Psoas muscle (tissue), 8 donors: ENCODE data around the gene GTF2F2. TPM values are rescaled to one million over a fixed set of nuclear protein-coding genes. Genes with fewer than 3 reads are reported as not detected.

Source experiments
- ATAC-seq, 4 donors: fragments of 200-7000 bp; cut with Tn5 transposase; one replicate each; pipeline ENCODE4 v1.9.1; 2020; ENCODE audit warnings: moderate library complexity in 3 of 4, mild to moderate bottlenecking in 2 of 4
- DNase-seq, 2 donors: peaks; one replicate each; pipeline ENCODE4 v3.0.0-alpha.2; 2020
- H3K27ac ChIP-seq: fragments of 200-600 bp; one replicate; pipeline ENCODE4 v1.8.0; 2022
- H3K27me3 ChIP-seq, 3 donors: fragments of 200-600 bp in 1 of 3; one replicate each; pipeline versions ENCODE4 v1.6.1 to v1.8.0; 2013 to 2022; ENCODE audit warnings: low read length in 2 of 3, mild to moderate bottlenecking in 2 of 3, moderate library complexity in 1 of 3; ENCODE audit not compliant: insufficient read depth in 3 of 3
- H3K36me3 ChIP-seq, 2 donors: fragments of 200-600 bp in 1 of 2; one replicate each; pipeline versions ENCODE4 v1.6.1 to v1.8.0; 2013 to 2022; ENCODE audit warnings: low read depth in 1 of 2, mild to moderate bottlenecking in 1 of 2, moderate library complexity in 1 of 2; ENCODE audit not compliant: insufficient read depth in 1 of 2
- H3K4me1 ChIP-seq: fragments of 200-600 bp; one replicate; pipeline ENCODE4 v1.8.0; 2022
- H3K4me3 ChIP-seq: fragments of 200-600 bp; one replicate; pipeline ENCODE4 v1.8.0; 2022; ENCODE audit warnings: mild to moderate bottlenecking
- H3K9me3 ChIP-seq: fragments of 200-600 bp; one replicate; pipeline ENCODE4 v1.8.0; 2022
- CTCF ChIP-seq: fragments of 200-600 bp; IDR thresholded peaks from one replicate; pipeline ENCODE4 v1.8.0; 2022; ENCODE audit warnings: antibody characterized with exemption
- WGBS, 3 donors: extraction: QIAGEN DNeasy Blood & Tissue Kit; methylation state at CpG; one replicate each; pipeline versions ENCODE4 v1.1.6 to v1.1.7; 2013; 5-methylcytosine and 5-hydroxymethylcytosine counted together
- intact Hi-C, 2 donors: fragments of 100-400 bp; cut with DNase I; formaldehyde crosslinking; loops; one replicate each; pipeline versions ENCODE4 v1.11.0 to v1.14.2; 2022
- polyA plus RNA-seq, 3 donors: library from polyadenylated mRNA; stranded (reverse); fragments of 200-250 nt; gene quantifications; one replicate each; pipeline ENCODE4 v1.2.3, GENCODE V29; 2013
- total RNA-seq, 4 donors: library from RNA; stranded (reverse); fragmentation: NEBNext Ultra II Directional in 2 of 4; extraction: Animal tissue kit (Norgen Biotek cat#: 25700) in 2 of 4; gene quantifications; one replicate each; pipeline versions ENCODE4 v1.2.1 to v1.2.4, GENCODE V29; 2021 to 2023
- donor health status: healthy with polysubstance abuse.
- donor health status: DM: no; HTN: no; CAD: no; lungs with moderate emphysema.
- donor health status: Bipolar disorder and iron deficiency.
- donor health status: healthy.
- donor health status: DM: yes; HTN: yes; CAD: no.
- donor health status: DM: no; HTN: no; CAD: no.
- donor health status: DM: no; HTN: no; CAD: no.
- donor health status: DM: yes; HTN: yes; CAD: no.

Gene GTF2F2
- total and polyA plus RNA-seq, 7 donors = 12.9 to 23.5 (median 19.2) TPM

- Histone ChIP-seq H3K9me3 (no peaks in the 10 kb centered on the region), H3K36me3 (peaks cover 15 to 32% of the 10 kb centered on the region in 2 donors), H3K27me3 (no peaks in the 10 kb centered on the region), H3K27ac (peak overlapping the region; percentile 61), H3K4me1 (peaks cover 68% of the 10 kb centered on the region), H3K4me3 (no peak overlapping the region)
- no peak for DNase-seq
- intact Hi-C loops = no loop called here
- ATAC-seq = no peak
- WGBS, 3 donors = 56 to 83% (median 59%) methylated on average over 3 of the region's 3 CpGs
- TF ChIP-seq CTCF = no peak
These were observed 211.4 kb downstream of the GTF2F2 start for GRCh38 chr13:45331692-45332035.

GRCh38 chr13:45332036-45332830 is 211.9 kb downstream of the GTF2F2 start:
- Histone ChIP-seq H3K36me3 (peaks cover 15 to 38% of the 10 kb centered on the region in 2 donors), H3K9me3 (no peaks in the 10 kb centered on the region), H3K4me3 (no peak overlapping the region), H3K27me3 (no peaks in the 10 kb centered on the region), H3K27ac (peak overlapping the region; percentile 61), H3K4me1 (peaks cover 73% of the 10 kb centered on the region)
- TF ChIP-seq CTCF = no peak
- ATAC-seq = peak; percentile 39 to 64 (median 51)
- 71 to 79% (median 73%) methylated on average over 2 of the region's 2 CpGs for WGBS, 3 donors
- intact Hi-C loops = no loop called here
- DNase-seq = peak in 1 of 2 donors; percentile 44

GRCh38 chr13:45332831-45333219 is 212.5 kb downstream of the GTF2F2 start:
- peaks cover 79% of the 10 kb centered on the region for H3K4me1 ChIP-seq
- intact Hi-C loops = no loop called here
- H3K27me3 ChIP-seq = no peaks in the 10 kb centered on the region
- no peak for ATAC-seq
- 86 to 88% (median 88%) methylated on average over 3 of the region's 3 CpGs for WGBS, 3 donors
- DNase-seq = no peak
- H3K4me3 ChIP-seq = no peak overlapping the region
- H3K36me3 ChIP-seq = peaks cover 18 to 44% of the 10 kb centered on the region in 2 donors
- no peaks in the 10 kb centered on the region for H3K9me3 ChIP-seq
- no peak for TF ChIP-seq CTCF
- peak overlapping the region; percentile 61 for H3K27ac ChIP-seq

- H3K4me3 ChIP-seq = no peak overlapping the region
- WGBS, 3 donors = 42 to 64% (median 47%) methylated on average over 3 of the region's 3 CpGs
- intact Hi-C loops = no loop called here
- peaks cover 85% of the 10 kb centered on the region for H3K4me1 ChIP-seq
- H3K36me3 ChIP-seq = peaks cover 21 to 49% of the 10 kb centered on the region in 2 donors
- H3K9me3 ChIP-seq = no peaks in the 10 kb centered on the region
- no peak for TF ChIP-seq CTCF
- no peak for DNase-seq
- peak overlapping the region; percentile 98 for H3K27ac ChIP-seq
- no peaks in the 10 kb centered on the region for H3K27me3 ChIP-seq
- ATAC-seq = no peak
These were observed 213.1 kb downstream of the GTF2F2 start for GRCh38 chr13:45333251-45333976.

Other genes starting within 250 kb of the GTF2F2 start
- 1 to 10 TPM; 4.7 to 7.5 (median 6.2) TPM for gene NUFIP1, start 131.0 kb upstream of the GTF2F2 start, total RNA-seq
- 1 to 10 TPM; 3.4 to 6.6 (median 5.1) TPM for gene NUFIP1, start 131.0 kb upstream of the GTF2F2 start, polyA plus RNA-seq
- gene GPALPP1, start 131.0 kb upstream of the GTF2F2 start, total RNA-seq = 10 to 100 TPM; 12.0 to 16.2 (median 13.1) TPM
- 1 to 10 TPM; 5.4 to 8.4 (median 5.5) TPM for gene GPALPP1, start 131.0 kb upstream of the GTF2F2 start, polyA plus RNA-seq
- not detected for gene KCTD4, start 80.5 kb downstream of the GTF2F2 start, total RNA-seq
- gene KCTD4, start 80.5 kb downstream of the GTF2F2 start, polyA plus RNA-seq = under 1 TPM in 1 of 3 donors, not detected in 2; 0.08 TPM
- gene TPT1, start 220.7 kb downstream of the GTF2F2 start, total RNA-seq = over 10,000 TPM in 3 of 4 donors, 1,000 to 10,000 TPM in 1; 7,807 to 12,417 (median 11,452) TPM
- over 10,000 TPM; 17,732 to 19,074 (median 18,570) TPM for gene TPT1, start 220.7 kb downstream of the GTF2F2 start, polyA plus RNA-seq